Common myeloid progenitor, CD34-positive (primary cell): ENCODE results near the gene PBX3.

ENCODE experiments used
- CTCF ChIA-PET: fragments of 350-600 bp; sonication (Branson Sonifier 250); formaldehyde crosslinking; loops from one replicate; lab custom pipeline; 2021; ENCODE audit warnings: antibody characterized with exemption; lab: Charles Lee
- POLR2A ChIA-PET: fragments of 350-600 bp; sonication (Branson Sonifier 250); formaldehyde crosslinking; loops from one replicate; lab custom pipeline; 2021; ENCODE audit warnings: antibody characterized with exemption; lab: Charles Lee
- DNase-seq, 3 donors: peaks; one replicate each; pipeline versions ENCODE4 v3.0.0 to v3.0.0-alpha.2; 2013
- H3K27ac ChIP-seq, 2 experiments: 1 replicate in 1 of 2; 2 replicates in 1 of 2; pipeline ENCODE4 v1.7.0; 2013; ENCODE audit warnings: inconsistent platforms in 2 of 2, low read length in 2 of 2, mild to moderate bottlenecking in 2 of 2, low read depth in 1 of 2, moderate library complexity in 1 of 2; ENCODE audit not compliant: severe bottlenecking in 2 of 2, insufficient read depth in 1 of 2, poor library complexity in 1 of 2
- H3K27me3 ChIP-seq, 5 experiments: replicated peaks in 2 of 5; 1 replicate in 3 of 5; 2 replicates in 2 of 5; pipeline versions ENCODE4 v1.6.1 to v1.7.0; 2013; ENCODE audit warnings: low read length in 4 of 5, mild to moderate bottlenecking in 2 of 5, moderate library complexity in 2 of 5, inconsistent platforms in 1 of 5; ENCODE audit not compliant: insufficient read depth in 5 of 5, control insufficient read depth in 4 of 5
- H3K36me3 ChIP-seq, 4 experiments: 1 replicate in 2 of 4; 2 replicates in 2 of 4; pipeline versions ENCODE4 v1.6.1 to v1.7.0; 2013; ENCODE audit warnings: low read length in 3 of 4, control low read depth in 1 of 4, mild to moderate bottlenecking in 1 of 4; ENCODE audit not compliant: control insufficient read depth in 4 of 4, insufficient read depth in 4 of 4
- H3K4me1 ChIP-seq, 4 experiments: 1 replicate in 3 of 4; 2 replicates in 1 of 4; pipeline versions ENCODE4 v1.6.1 to v1.7.1; 2013; ENCODE audit warnings: low read length in 3 of 4, mild to moderate bottlenecking in 3 of 4, control low read depth in 1 of 4, inconsistent platforms in 1 of 4, moderate library complexity in 1 of 4; ENCODE audit not compliant: control insufficient read depth in 4 of 4, insufficient read depth in 4 of 4; ENCODE audit errors: control extremely low read depth in 1 of 4
- H3K4me3 ChIP-seq, 7 experiments: 1 replicate in 4 of 7; 2 replicates in 3 of 7; pipeline versions ENCODE4 v1.5.1 to v1.7.0; 2013; ENCODE audit warnings: mild to moderate bottlenecking in 7 of 7, low read length in 6 of 7, moderate library complexity in 6 of 7, inconsistent platforms in 2 of 7, low read depth in 2 of 7, control low read depth in 1 of 7; ENCODE audit not compliant: insufficient read depth in 4 of 7, control insufficient read depth in 1 of 7; ENCODE audit errors: extremely low read depth in 1 of 7
- H3K9me3 ChIP-seq, 5 experiments: 1 replicate in 4 of 5; 2 replicates in 1 of 5; pipeline versions ENCODE4 v1.6.1 to v1.7.1; 2013; ENCODE audit warnings: low read length in 4 of 5, mild to moderate bottlenecking in 2 of 5, inconsistent platforms in 1 of 5, low read depth in 1 of 5, moderate library complexity in 1 of 5; ENCODE audit not compliant: control insufficient read depth in 4 of 5, insufficient read depth in 2 of 5; ENCODE audit errors: control extremely low read depth in 1 of 5
- WGBS: methylation state at CpG from one replicate; pipeline ENCODE4 v1.1.5; 2013; ENCODE audit not compliant: insufficient coverage; 5-methylcytosine and 5-hydroxymethylcytosine counted together

The PBX3 gene

GRCh38 chr9:125915606-125916005, 168.4 kb downstream of the PBX3 start:
- H3K4me1 ChIP-seq = no peaks in the 10 kb centered on the region
- peaks cover 0 to 9% (median 3%) of the 10 kb centered on the region in 4 experiments for H3K36me3 ChIP-seq
- ChIA-PET POLR2A (no interaction called here), CTCF (no interaction called here)
- H3K27ac ChIP-seq = no peak overlapping the region
- WGBS = 92% methylated on average over 5 of the region's 8 CpGs
- DNase-seq = no peak
- H3K9me3 ChIP-seq = no peaks in the 10 kb centered on the region
- H3K27me3 ChIP-seq = no peaks in the 10 kb centered on the region
- no peak overlapping the region for H3K4me3 ChIP-seq

- ChIA-PET POLR2A (no interaction called here), CTCF (interaction anchor here (1.2 kb wide), 1 partner anchor 11 kb away, joined by 4 read pairs; no protein-coding TSS in a partner anchor)
- H3K4me3 ChIP-seq = no peak overlapping the region
Observed at GRCh38 chr9:125919565-125919964, 172.4 kb downstream of the PBX3 start.

GRCh38 chr9:125920402-125920801, 173.2 kb downstream of the PBX3 start:
- Histone ChIP-seq H3K27ac (no peak overlapping the region), H3K36me3 (peaks cover 0 to 10% (median 9%) of the 10 kb centered on the region in 4 experiments), H3K4me3 (no peak overlapping the region), H3K9me3 (no peaks in the 10 kb centered on the region), H3K27me3 (no peaks in the 10 kb centered on the region), H3K4me1 (no peaks in the 10 kb centered on the region)
- WGBS = 100% methylated on average over 1 of the region's 2 CpGs
- POLR2A ChIA-PET = interaction anchor here (0.7 kb wide), 1 partner anchor 257 kb away, joined by 5 read pairs; no protein-coding TSS in a partner anchor
- CTCF ChIA-PET = interaction anchor here (1.2 kb wide), 1 partner anchor 10 kb away, joined by 4 read pairs; no protein-coding TSS in a partner anchor
- no peak for DNase-seq

More at GRCh38 chr9:125919565-125919964, 172.4 kb downstream of the PBX3 start:
- H3K36me3 ChIP-seq = peaks cover 0 to 10% (median 9%) of the 10 kb centered on the region in 4 experiments
- H3K4me1 ChIP-seq = no peaks in the 10 kb centered on the region
- DNase-seq = no peak
- H3K9me3 ChIP-seq = no peaks in the 10 kb centered on the region
- no peak overlapping the region for H3K27ac ChIP-seq
- no peaks in the 10 kb centered on the region for H3K27me3 ChIP-seq

DNA sequence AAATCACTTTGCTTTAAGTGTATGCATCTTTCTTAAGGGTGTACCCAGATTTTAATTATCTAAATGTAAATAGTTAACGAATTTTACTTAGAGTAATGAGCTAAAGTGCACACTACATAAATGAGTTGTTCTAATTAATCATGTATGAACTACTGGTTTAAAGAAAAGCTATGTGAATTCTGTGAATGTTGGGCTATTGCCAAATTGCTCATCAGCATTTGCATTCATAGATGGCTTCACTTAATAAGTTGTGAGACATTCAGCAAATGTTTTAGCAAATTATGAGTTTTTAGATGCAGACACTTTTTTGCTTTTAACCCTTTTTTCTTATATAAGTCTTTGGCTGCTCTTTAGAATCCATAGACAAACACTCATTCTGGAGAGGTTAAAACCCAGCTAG, 175.7 kb downstream of the PBX3 start:
- CTCF ChIA-PET = no interaction called here
- WGBS = no CpG with 5 or more reads among the region's 1 CpG
- no peak for DNase-seq

GRCh38 chr9:125924351-125924750, 177.2 kb downstream of the PBX3 start:
- ChIA-PET POLR2A (interaction anchor here (0.6 kb wide), 1 partner anchor 738 kb away, joined by 3 read pairs; no protein-coding TSS in a partner anchor), CTCF (no interaction called here)
- Histone ChIP-seq H3K4me1 (no peaks in the 10 kb centered on the region), H3K27ac (no peak overlapping the region), H3K9me3 (no peaks in the 10 kb centered on the region), H3K4me3 (no peak overlapping the region), H3K27me3 (no peaks in the 10 kb centered on the region), H3K36me3 (peaks cover 0 to 10% (median 1%) of the 10 kb centered on the region in 4 experiments)
- no peak for DNase-seq
- WGBS = no CpG with 5 or more reads among the region's 4 CpGs

More for the DNA sequence above, 175.7 kb downstream of the PBX3 start:
- Histone ChIP-seq H3K27me3 (no peaks in the 10 kb centered on the region), H3K4me3 (no peak overlapping the region), H3K4me1 (no peaks in the 10 kb centered on the region), H3K9me3 (no peaks in the 10 kb centered on the region), H3K36me3 (peaks cover 0 to 10% (median 1%) of the 10 kb centered on the region in 4 experiments), H3K27ac (no peak overlapping the region)
- POLR2A ChIA-PET = no interaction called here

DNA sequence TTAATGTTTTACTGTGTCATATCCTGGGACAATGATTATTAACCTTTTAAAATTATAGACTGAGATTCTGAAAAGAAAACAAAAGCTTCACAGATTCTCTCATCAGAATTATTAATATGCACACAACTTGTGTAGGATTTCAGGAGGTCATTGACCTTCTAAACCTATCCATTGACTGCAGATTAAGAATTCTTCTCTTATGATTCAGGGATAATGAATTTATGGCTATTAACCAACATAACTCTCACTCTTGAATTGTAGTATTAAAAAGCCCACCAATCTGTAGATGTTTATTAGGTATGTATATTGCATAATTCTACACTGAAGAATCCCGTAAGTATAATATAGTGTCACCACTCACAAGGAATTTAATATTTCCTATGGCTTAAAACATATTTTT, 179.8 kb downstream of the PBX3 start:
- H3K4me1 ChIP-seq = no peaks in the 10 kb centered on the region
- no peaks in the 10 kb centered on the region for H3K27me3 ChIP-seq
- peaks cover 0 to 12% (median 2%) of the 10 kb centered on the region in 4 experiments for H3K36me3 ChIP-seq
- H3K27ac ChIP-seq = no peak overlapping the region
- POLR2A ChIA-PET = no interaction called here
- no CpG with 5 or more reads among the region's 1 CpG for WGBS
- H3K4me3 ChIP-seq = no peak overlapping the region
- DNase-seq = no peak
- H3K9me3 ChIP-seq = no peaks in the 10 kb centered on the region
- CTCF ChIA-PET = no interaction called here

- H3K36me3 ChIP-seq = peaks cover 0 to 18% (median 6%) of the 10 kb centered on the region in 4 experiments
- POLR2A ChIA-PET = no interaction called here
- H3K27ac ChIP-seq = no peak overlapping the region
- CTCF ChIA-PET = interaction anchor here (0.9 to 1.5 kb wide), 3 partner anchors 9 to 20 kb away, joined by 3 to 4 read pairs (median 4); no protein-coding TSS in a partner anchor
- no peak for DNase-seq
- no peak overlapping the region for H3K4me3 ChIP-seq
- no peaks in the 10 kb centered on the region for H3K27me3 ChIP-seq
- WGBS = 100% methylated on average over 1 of the region's 2 CpGs
- no peaks in the 10 kb centered on the region for H3K4me1 ChIP-seq
- no peaks in the 10 kb centered on the region for H3K9me3 ChIP-seq
Observed at GRCh38 chr9:125929846-125930245, 182.7 kb downstream of the PBX3 start.
